ENCODE results near the gene ADAM29. TPM values are rescaled to one million over a fixed set of nuclear protein-coding genes. Genes with fewer than 3 reads are reported as not detected.
"Not testable (repeated sequence)": the region's sequence is repeated elsewhere in the genome, so short reads cannot be mapped to it uniquely, and the experiment has no call there.

ADAM29 gene
- total and polyA plus RNA-seq, 8 donors, result not detected

GRCh38 chr4:174999407-174999806 lies 81.2 kb downstream of the ADAM29 start:
- Histone ChIP-seq H3K4me3 (no peak overlapping the region), H3K27ac (no peak overlapping the region), H3K27me3 (no peaks in the 10 kb centered on the region), H3K36me3 (no peaks in the 10 kb centered on the region), H3K4me1 (no peaks in the 10 kb centered on the region), H3K9me3 (no peaks in the 10 kb centered on the region)
- TF ChIP-seq CTCF (IDR thresholded peaks at IDR 0.05), result no peak
- FAIRE-seq (no peak), ATAC-seq (no peak), DNase-seq (no peak)
- 37 to 46% methylated on average over 4 of the region's 4 CpGs for WGBS, 2 donors
- intact Hi-C loops (cut with DNase I), result no loop called here

GRCh38 chr4:175017751-175018150 lies 99.6 kb downstream of the ADAM29 start:
- no peak for DNase-seq
- Histone ChIP-seq H3K4me3 (no peak overlapping the region), H3K27ac (no peak overlapping the region), H3K36me3 (no peaks in the 10 kb centered on the region), H3K4me1 (no peaks in the 10 kb centered on the region), H3K9me3 (no peaks in the 10 kb centered on the region), H3K27me3 (no peaks in the 10 kb centered on the region)
- WGBS, 2 donors, result 59 to 78% methylated on average over 3 of the region's 3 CpGs
- intact Hi-C loops (cut with DNase I), result no loop called here
- no peak for TF ChIP-seq CTCF (IDR thresholded peaks at IDR 0.05)
- no peak for FAIRE-seq
- no peak for ATAC-seq

- WGBS, 2 donors, result 85 to 89% methylated on average over 19 to 20 of the region's 20 CpGs
- H3K27me3 ChIP-seq; H3K36me3 ChIP-seq; ATAC-seq; H3K9me3 ChIP-seq; H3K27ac ChIP-seq; H3K4me1 ChIP-seq; FAIRE-seq; H3K4me3 ChIP-seq; intact Hi-C loops (cut with DNase I): not testable (repeated sequence)
- peak in 1 of 6 donors; percentile 34 for DNase-seq
Measured at GRCh38 chr4:175019447-175019846, 101.3 kb downstream of the ADAM29 start.

Other genes starting within 250 kb of the ADAM29 start
- under 1 TPM; 0.04 to 0.49 (median 0.12) TPM for gene GLRA3, start 89.1 kb upstream of the ADAM29 start, total RNA-seq
- gene GLRA3, start 89.1 kb upstream of the ADAM29 start, polyA plus RNA-seq, result under 1 TPM; 0.04 to 0.28 TPM

All from pancreas (tissue), 10 donors.